ENCODE results near the gene CAMKMT.

DNA sequence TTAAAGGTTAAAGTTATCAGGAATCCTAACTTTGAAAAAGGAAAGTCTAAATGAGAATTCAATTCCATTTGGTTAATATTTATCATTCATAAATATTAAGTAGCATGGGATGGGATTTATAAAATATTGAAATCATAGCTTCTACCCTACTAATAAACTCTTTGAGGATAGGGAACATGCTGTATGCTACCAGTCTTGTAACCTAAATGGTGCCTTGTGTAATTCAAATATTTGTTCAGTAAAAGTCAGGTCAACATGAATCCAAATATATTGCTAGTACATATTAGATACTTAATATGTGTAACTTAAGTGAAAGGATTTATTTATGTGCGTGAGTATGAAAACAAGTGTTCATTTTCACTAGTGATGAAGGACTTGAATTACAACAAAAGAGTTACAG is 94.1 kb downstream of the CAMKMT start:
- TF ChIP-seq TAF1 (IDR thresholded peaks at IDR 0.05; ENCODE audit: low read depth) (no peak), YY1 (IDR thresholded peaks at IDR 0.05; ENCODE audit: low read depth) (no peak), CREB1 (IDR thresholded peaks at IDR 0.05; ENCODE audit: low read depth) (no peak), RAD21 (IDR thresholded peaks at IDR 0.05; ENCODE audit: low read depth) (no peak), TCF12 (IDR thresholded peaks at IDR 0.05; ENCODE audit: low read depth) (no peak), EP300 (IDR thresholded peaks at IDR 0.05; ENCODE audit: borderline replicate concordance) (no peak), CEBPB (IDR thresholded peaks at IDR 0.05) (no peak), USF1 (IDR thresholded peaks at IDR 0.05) (no peak), FOXM1 (IDR thresholded peaks at IDR 0.05; ENCODE audit: borderline replicate concordance, low read depth) (no peak)
- TF ChIP-seq, protein P1, sequence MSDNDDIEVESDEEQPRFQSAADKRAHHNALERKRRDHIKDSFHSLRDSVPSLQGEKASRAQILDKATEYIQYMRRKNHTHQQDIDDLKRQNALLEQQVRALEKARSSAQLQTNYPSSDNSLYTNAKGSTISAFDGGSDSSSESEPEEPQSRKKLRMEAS (IDR thresholded peaks at IDR 0.05): no peak
- TF ChIP-seq, protein P2, sequence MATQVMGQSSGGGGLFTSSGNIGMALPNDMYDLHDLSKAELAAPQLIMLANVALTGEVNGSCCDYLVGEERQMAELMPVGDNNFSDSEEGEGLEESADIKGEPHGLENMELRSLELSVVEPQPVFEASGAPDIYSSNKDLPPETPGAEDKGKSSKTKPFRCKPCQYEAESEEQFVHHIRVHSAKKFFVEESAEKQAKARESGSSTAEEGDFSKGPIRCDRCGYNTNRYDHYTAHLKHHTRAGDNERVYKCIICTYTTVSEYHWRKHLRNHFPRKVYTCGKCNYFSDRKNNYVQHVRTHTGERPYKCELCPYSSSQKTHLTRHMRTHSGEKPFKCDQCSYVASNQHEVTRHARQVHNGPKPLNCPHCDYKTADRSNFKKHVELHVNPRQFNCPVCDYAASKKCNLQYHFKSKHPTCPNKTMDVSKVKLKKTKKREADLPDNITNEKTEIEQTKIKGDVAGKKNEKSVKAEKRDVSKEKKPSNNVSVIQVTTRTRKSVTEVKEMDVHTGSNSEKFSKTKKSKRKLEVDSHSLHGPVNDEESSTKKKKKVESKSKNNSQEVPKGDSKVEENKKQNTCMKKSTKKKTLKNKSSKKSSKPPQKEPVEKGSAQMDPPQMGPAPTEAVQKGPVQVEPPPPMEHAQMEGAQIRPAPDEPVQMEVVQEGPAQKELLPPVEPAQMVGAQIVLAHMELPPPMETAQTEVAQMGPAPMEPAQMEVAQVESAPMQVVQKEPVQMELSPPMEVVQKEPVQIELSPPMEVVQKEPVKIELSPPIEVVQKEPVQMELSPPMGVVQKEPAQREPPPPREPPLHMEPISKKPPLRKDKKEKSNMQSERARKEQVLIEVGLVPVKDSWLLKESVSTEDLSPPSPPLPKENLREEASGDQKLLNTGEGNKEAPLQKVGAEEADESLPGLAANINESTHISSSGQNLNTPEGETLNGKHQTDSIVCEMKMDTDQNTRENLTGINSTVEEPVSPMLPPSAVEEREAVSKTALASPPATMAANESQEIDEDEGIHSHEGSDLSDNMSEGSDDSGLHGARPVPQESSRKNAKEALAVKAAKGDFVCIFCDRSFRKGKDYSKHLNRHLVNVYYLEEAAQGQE (IDR thresholded peaks at IDR 0.05; ENCODE audit: low read depth): no peak
